Activated T-cell treated with anti-CD3 and anti-CD28 coated beads, Interleukin-2, amount 50 U/mL, for 24 hours (primary cell): ENCODE data around the gene TLE1.

Experiments used
- DNase-seq: peaks from one replicate; pipeline ENCODE4 v3.0.0-alpha.2; 2020
- H3K27ac Mint-ChIP-seq: 2 replicates; pipeline ENCODE4 v1.8.0; 2020; ENCODE audit warnings: mild to moderate bottlenecking, mixed read lengths
- H3K27me3 Mint-ChIP-seq: 2 replicates; pipeline ENCODE4 v1.8.0; 2020; ENCODE audit warnings: mixed read lengths
- H3K36me3 Mint-ChIP-seq: 2 replicates; pipeline ENCODE4 v1.8.0; 2020; ENCODE audit warnings: low read depth, mixed read lengths
- H3K4me1 Mint-ChIP-seq: 2 replicates; pipeline ENCODE4 v1.8.0; 2020; ENCODE audit warnings: low read depth, mixed read lengths
- H3K4me3 Mint-ChIP-seq: 2 replicates; pipeline ENCODE4 v1.8.0; 2020; ENCODE audit warnings: mild to moderate bottlenecking, moderate library complexity, mixed read lengths
- H3K9me3 Mint-ChIP-seq: 2 replicates; pipeline ENCODE4 v1.8.0; 2020; ENCODE audit warnings: mixed read lengths

Gene TLE1

DNA sequence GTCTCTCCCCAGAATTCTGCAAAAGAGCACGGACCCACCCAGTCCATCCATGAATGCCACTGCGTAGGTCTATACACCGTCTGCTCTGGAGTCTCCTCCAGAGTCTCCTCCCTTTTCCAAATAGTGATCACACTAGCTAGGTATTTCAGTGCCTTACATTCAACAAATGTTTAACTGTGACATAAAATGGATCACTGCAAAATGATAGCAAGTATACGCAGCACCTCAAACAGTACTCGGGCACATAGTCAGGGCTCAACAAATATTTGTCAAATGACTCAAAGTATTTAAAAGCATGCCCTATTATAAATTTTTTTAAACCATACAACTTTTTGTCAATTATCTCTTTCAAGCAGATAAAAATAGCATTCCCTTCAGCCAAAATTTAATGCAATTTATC lies 60.5 kb downstream of the TLE1 start:
- Mint-ChIP-seq H3K4me1 (no peaks in the 10 kb centered on the region), H3K27me3 (no peaks in the 10 kb centered on the region), H3K9me3 (no peaks in the 10 kb centered on the region), H3K4me3 (no peak overlapping the region), H3K36me3 (no peaks in the 10 kb centered on the region), H3K27ac (no peak overlapping the region)
- no peak for DNase-seq

DNA sequence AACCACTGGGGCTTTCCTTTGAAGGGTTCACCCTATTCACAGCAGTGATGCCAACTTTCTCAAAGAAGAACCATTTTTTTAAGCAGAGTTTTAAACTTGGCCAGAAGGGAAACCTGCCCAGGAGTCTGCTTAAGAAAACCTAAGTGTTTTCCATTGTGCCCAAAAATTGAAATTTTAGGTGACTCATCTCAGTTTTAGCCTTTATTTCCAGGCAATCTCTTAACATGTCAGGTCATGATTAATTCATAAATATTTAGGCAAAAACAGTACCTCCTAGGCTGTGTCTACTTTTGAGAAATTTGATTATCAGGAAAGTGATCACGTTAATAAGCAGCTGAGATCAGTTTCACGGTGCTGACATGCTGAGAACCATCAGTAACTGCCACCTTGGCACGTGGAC lies 61.9 kb downstream of the TLE1 start:
- no peak overlapping the region for H3K27ac Mint-ChIP-seq
- no peaks in the 10 kb centered on the region for H3K9me3 Mint-ChIP-seq
- H3K4me3 Mint-ChIP-seq: no peak overlapping the region
- no peaks in the 10 kb centered on the region for H3K4me1 Mint-ChIP-seq
- no peaks in the 10 kb centered on the region for H3K36me3 Mint-ChIP-seq
- no peak for DNase-seq
- no peaks in the 10 kb centered on the region for H3K27me3 Mint-ChIP-seq

DNA sequence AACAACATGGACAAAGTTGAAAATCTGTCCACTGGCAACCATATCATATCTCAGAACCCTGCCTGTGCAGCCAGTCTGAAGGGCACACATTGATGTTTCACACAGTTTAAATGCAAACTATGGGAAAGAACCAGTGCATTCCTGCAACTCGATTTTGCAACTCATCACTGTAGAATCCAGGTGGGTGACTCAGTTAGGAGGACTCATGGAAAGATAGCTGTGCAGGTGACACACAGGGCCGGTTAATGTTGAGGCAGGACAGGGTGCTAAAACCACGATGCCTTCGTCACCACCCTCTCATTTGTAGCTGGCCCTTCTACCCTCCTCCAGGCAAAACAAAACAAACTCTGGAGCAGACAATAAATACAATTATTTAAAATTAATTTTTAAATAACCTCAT lies 62.8 kb downstream of the TLE1 start:
- Mint-ChIP-seq H3K36me3 (no peaks in the 10 kb centered on the region), H3K4me3 (no peak overlapping the region)

DNA sequence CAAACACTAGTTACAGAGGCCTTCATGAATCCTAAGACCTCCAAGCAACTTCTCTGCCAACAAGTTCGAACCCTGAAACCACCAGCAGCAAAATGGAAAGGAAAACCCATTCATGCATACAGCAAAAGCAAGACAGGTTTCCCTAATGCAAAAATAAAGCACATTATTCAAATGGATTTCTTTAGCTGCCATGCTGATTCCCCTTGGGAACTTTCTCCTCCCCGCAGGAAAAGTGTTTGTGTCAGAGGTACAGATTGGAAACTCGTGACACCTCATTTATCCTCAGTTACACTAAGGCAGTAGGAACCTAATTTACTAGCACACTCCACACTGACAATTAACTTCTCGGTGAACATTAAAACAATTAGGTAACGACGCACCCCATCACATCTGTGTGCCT lies 63.4 kb downstream of the TLE1 start:
- Mint-ChIP-seq H3K27me3 (no peaks in the 10 kb centered on the region), H3K36me3 (no peaks in the 10 kb centered on the region), H3K27ac (no peak overlapping the region), H3K4me3 (no peak overlapping the region), H3K9me3 (no peaks in the 10 kb centered on the region), H3K4me1 (no peaks in the 10 kb centered on the region)
- DNase-seq: no peak

More for the DNA sequence above, 62.8 kb downstream of the TLE1 start:
- Mint-ChIP-seq H3K27ac (no peak overlapping the region), H3K4me1 (no peaks in the 10 kb centered on the region), H3K9me3 (no peaks in the 10 kb centered on the region), H3K27me3 (no peaks in the 10 kb centered on the region)
- no peak for DNase-seq

DNA sequence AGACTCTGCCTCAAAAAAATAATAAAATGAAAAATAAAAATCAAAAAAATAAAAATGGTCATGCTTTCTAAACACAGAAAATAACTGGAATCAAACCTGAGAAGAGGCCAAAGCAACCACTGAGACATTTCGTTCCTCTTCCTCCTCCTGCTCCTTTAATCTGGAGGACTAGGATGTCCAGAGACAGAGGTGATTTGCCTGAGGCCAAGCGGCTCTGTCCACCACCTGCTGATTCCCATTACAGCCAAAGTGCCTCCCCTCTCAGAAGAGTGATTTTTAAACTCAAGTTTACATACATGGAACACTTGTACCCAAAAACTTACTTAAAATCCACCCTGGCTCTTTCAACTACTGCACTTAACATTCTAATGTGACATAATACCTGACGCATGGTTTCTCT lies 65.6 kb downstream of the TLE1 start:
- Mint-ChIP-seq H3K27ac (no peak overlapping the region), H3K9me3 (no peaks in the 10 kb centered on the region), H3K36me3 (no peaks in the 10 kb centered on the region), H3K4me3 (no peak overlapping the region), H3K27me3 (no peaks in the 10 kb centered on the region), H3K4me1 (peaks cover 11% of the 10 kb centered on the region)
- DNase-seq: no peak

DNA sequence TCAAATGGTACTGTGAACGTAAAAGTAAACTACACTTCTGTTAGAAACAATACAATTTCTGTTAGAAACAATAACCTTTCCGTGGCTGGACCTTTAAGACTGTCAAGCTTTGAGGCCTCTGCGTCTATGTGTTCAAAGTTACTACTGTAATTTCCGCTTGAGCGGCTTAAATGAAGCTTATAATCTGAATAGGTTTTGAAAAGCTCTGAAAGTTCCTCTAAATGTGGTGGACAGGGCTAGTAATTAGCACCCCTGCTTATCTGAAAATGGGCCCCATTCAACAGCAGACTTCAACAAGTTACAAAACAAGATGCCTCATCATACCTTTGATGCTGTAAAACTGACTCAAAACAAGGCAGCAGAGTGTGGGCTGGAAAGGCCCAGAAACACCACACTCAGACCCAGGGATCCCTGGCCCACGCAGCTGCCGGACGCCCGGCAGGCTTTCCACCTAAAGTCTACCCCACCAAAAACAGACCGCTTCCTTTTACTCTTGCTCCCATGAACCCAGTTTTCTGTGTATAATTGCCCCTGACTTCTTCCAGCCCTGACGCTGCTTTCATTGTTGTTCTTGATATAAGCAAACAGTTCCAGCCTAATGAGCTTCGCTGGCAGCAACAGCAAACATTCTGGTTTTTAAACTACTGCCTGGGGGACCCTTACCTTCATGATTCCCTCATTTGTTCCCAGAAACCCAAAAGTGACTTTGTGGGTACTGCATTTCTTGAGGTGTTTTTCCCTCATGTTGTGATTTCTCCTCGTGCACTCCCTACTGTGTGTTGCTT lies 66.7 kb downstream of the TLE1 start:
- no peak overlapping the region for H3K4me3 Mint-ChIP-seq

DNA sequence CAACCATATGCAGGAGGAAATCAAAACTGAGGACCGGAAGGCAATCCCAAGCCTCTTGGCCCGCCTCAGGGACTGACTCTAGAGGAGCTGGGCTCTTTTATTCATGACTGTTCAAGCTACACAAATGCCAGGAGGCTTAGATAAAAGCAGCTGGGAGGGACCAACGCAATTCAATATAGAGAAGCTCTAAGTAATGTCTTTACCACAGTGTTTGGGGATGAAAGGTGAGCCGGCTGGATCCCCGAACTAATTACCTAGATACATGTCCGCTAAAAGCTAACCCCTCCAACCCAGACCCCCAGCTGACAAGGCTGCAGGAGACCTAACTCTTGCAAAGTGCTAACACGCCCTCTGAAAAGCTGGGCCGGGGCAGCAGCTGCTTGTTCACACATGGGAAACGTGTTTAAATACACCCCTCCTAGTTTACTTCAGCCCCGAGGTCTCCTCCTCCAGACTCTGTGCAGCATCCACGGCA lies 67.5 kb downstream of the TLE1 start:
- H3K27ac Mint-ChIP-seq: no peak overlapping the region
- H3K9me3 Mint-ChIP-seq: no peaks in the 10 kb centered on the region
- H3K4me1 Mint-ChIP-seq: peaks cover 11% of the 10 kb centered on the region
- DNase-seq: no peak
- H3K27me3 Mint-ChIP-seq: no peaks in the 10 kb centered on the region
- no peaks in the 10 kb centered on the region for H3K36me3 Mint-ChIP-seq
- H3K4me3 Mint-ChIP-seq: no peak overlapping the region

More for the DNA sequence above, 66.7 kb downstream of the TLE1 start:
- Mint-ChIP-seq H3K27ac (no peak overlapping the region), H3K27me3 (no peaks in the 10 kb centered on the region), H3K9me3 (no peaks in the 10 kb centered on the region), H3K36me3 (no peaks in the 10 kb centered on the region), H3K4me1 (peaks cover 11% of the 10 kb centered on the region)
- DNase-seq: no peak

DNA sequence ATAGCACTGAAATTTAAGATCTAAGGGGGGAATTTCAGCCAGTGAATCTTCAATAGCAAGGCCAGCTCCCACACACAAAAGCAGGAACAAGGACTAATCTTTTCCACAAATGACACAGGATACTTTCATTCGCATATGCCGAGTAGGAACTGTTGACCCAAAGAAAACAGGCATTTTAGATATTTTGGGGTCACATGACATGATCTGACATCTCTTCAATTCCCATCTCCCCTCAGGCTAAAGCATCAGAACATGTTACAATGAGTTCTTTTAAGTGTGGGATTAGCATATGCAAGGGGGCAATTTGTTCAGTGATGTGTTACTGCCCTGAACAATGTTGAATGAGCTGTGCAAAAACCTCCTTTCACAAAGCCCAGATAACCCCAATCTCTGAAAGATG lies 68.2 kb downstream of the TLE1 start:
- no peak overlapping the region for H3K4me3 Mint-ChIP-seq
- H3K36me3 Mint-ChIP-seq: no peaks in the 10 kb centered on the region
- no peaks in the 10 kb centered on the region for H3K9me3 Mint-ChIP-seq
- no peak overlapping the region for H3K27ac Mint-ChIP-seq
- no peak for DNase-seq
- peaks cover 11% of the 10 kb centered on the region for H3K4me1 Mint-ChIP-seq
- no peaks in the 10 kb centered on the region for H3K27me3 Mint-ChIP-seq

DNA sequence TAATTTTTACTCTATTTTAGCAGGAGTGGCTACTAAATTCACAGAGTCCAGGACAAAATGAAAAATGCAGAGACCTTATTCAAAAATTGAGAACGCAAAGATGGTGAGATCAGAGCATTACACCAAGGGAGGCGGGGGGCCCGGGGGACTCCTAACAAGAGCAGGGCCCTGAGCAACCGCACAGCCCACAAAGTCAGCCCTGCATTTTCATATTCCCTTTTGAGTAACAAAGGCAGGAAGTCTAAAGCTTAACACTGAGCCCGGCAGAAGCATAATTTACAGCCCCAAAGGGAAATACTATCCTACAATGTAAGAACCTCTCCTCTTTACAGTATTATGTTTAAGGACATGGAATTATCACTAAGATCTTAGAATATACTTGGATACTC lies 69.4 kb downstream of the TLE1 start:
- H3K4me3 Mint-ChIP-seq: no peak overlapping the region

DNA sequence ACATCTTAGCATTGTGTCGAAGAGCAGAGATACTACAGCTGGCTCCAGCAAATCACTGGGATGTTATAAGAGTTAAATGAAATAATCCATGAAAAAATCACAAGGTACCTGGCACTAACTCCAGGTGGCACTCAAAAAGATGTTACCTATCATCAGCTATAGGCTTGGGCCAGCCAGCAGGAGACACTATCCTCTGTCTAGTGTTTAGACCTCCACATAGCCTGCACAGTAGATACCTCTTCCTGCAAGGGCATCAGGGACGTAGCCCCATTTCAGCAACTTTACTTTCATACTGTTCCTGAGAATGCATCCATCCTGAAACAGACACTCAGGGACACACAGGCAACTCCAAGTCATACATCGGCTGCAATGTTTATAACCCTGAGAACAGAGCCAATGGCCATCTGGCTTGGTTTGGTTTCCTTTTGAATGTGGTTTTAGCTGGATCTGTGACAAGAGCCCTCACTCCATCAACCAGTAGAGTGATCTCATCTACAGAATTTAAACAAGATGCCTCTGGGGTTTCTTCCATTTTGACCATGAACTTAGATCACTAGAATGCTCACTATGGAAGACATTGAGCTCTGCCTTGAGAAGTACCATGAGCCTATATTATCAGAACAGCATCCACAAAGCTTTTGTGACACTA lies 69.9 kb downstream of the TLE1 start:
- Mint-ChIP-seq H3K27ac (no peak overlapping the region), H3K36me3 (no peaks in the 10 kb centered on the region), H3K4me3 (no peak overlapping the region), H3K4me1 (peaks cover 11% of the 10 kb centered on the region), H3K27me3 (no peaks in the 10 kb centered on the region), H3K9me3 (no peaks in the 10 kb centered on the region)
- DNase-seq: no peak

More for the DNA sequence above, 69.4 kb downstream of the TLE1 start:
- peaks cover 11% of the 10 kb centered on the region for H3K4me1 Mint-ChIP-seq
- DNase-seq: no peak
- H3K9me3 Mint-ChIP-seq: no peaks in the 10 kb centered on the region
- H3K27ac Mint-ChIP-seq: no peak overlapping the region
- H3K27me3 Mint-ChIP-seq: no peaks in the 10 kb centered on the region
- no peaks in the 10 kb centered on the region for H3K36me3 Mint-ChIP-seq

DNA sequence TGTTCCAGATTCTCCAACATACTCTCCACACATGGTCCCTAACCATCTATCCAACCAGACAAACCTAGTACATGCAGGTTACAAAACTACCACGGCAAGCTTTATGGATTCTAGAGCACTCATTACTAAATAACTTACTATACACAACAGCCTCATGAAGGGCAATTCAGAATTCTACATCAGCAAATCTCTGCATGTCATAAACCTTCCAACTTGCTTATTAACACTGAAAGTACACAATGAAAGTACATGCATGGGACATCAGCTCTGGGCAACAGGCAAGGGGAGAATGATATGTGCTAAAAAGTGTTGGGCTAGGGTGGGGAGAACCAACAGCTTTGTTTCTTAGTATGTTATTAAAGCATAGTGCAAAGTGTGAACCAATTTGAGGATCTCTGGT lies 70.4 kb downstream of the TLE1 start:
- Mint-ChIP-seq H3K36me3 (no peaks in the 10 kb centered on the region), H3K4me1 (peaks cover 11% of the 10 kb centered on the region), H3K27ac (no peak overlapping the region), H3K9me3 (no peaks in the 10 kb centered on the region), H3K4me3 (no peak overlapping the region), H3K27me3 (no peaks in the 10 kb centered on the region)
- no peak for DNase-seq

DNA sequence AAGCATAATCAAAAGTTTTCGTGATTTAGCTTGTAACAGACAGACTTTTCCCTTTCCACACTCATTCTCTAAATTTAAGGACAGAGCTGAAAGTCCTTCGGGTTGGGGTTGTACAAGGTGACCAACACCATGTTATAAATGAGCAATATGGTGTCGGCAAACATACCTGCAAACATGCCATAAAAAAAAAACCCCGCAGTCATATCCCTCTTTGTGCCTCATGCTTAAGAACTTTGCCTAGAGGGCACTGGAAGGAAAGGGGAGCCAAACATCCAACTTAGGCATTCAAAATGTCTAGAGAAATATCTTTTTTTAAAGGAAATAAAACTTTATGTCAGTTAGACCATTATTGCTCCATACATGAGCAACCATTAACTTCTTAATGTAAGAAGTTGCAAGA lies 73.2 kb downstream of the TLE1 start:
- H3K27ac Mint-ChIP-seq: no peak overlapping the region
- DNase-seq: no peak
- H3K4me3 Mint-ChIP-seq: no peak overlapping the region
- peaks cover 11% of the 10 kb centered on the region for H3K4me1 Mint-ChIP-seq
- no peaks in the 10 kb centered on the region for H3K27me3 Mint-ChIP-seq
- H3K9me3 Mint-ChIP-seq: no peaks in the 10 kb centered on the region
- H3K36me3 Mint-ChIP-seq: no peaks in the 10 kb centered on the region

DNA sequence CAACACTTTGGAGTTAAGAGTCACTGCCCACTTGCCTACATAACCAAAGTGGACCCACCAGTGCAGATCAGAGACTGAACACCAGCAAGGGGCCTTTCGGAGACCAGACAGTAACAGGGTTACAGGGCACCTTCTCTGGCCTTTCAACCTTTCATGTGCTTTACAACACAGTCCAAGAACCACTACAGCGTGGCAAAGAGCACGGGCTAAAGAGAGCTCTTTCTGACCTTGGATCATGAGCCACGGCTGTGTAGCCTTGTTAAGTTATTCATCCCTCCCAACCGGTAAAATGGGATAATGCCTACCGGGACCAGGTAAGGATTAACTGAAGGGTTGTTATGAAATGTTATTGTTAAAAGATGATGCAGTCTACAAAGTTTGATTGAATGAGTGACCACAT lies 75.0 kb downstream of the TLE1 start:
- DNase-seq: no peak
- Mint-ChIP-seq H3K4me1 (peaks cover 4% of the 10 kb centered on the region), H3K9me3 (no peaks in the 10 kb centered on the region), H3K27ac (no peak overlapping the region), H3K4me3 (no peak overlapping the region), H3K36me3 (no peaks in the 10 kb centered on the region), H3K27me3 (no peaks in the 10 kb centered on the region)

DNA sequence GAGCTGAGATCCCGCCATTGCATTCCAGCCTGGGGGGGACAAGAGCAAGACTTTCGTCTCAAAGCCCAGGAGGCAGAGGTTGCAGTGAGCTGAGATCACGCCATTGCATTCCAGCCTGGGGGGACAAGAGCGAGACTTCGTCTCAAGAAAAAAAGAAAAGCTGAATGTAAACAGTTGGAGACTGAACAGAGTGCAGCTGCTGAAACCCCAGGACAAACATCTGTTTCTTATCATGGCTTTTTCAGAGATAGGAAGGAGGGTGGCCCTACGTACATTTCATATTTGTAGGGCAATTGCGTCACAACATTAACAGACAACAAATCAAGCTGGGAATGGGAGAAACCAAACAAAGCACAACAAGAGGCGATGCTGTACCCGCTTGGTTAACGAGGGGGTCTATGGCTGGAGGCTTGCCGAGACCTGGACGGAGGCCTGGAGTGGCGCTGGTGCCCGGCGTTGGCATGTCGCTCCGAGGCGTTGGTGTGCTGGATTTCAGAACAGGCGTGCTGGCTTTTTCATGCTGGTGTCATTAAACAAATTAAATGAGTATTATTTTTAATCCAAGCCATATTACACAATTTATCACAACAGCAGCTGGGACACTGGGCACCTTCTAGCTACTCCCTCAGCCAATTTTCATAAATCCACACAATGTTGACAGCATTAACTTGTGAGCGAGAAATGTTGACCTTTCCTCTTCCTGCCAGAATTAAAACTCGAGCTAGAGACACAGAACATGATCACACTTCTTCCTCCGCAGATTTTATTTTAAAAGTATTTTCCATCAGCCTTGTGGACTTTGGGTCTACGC lies 76.1 kb downstream of the TLE1 start:
- no peak overlapping the region for H3K4me3 Mint-ChIP-seq
- H3K36me3 Mint-ChIP-seq: no peaks in the 10 kb centered on the region
- DNase-seq: no peak

DNA sequence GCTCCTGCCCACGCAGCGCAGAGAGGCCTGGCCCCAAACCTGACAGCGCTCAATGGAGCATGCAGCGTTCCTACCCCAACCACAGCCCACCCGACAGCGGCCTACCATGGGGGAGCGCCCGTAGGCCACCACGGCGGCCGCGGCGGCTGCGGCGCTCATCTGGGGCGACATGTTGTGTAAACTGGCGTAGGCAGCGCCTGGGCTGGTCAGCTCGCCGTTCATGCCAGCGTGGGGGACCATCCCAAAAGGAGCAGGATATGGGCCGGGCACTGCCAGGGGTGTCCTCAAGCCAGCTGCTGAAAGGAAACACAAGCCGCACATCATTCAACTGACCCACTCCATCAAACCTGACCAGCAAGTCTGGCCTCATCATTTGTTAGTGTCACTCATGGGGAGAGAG lies 77.7 kb downstream of the TLE1 start:
- Mint-ChIP-seq H3K9me3 (no peaks in the 10 kb centered on the region), H3K36me3 (no peaks in the 10 kb centered on the region), H3K4me1 (peaks cover 4% of the 10 kb centered on the region), H3K4me3 (no peak overlapping the region), H3K27ac (no peak overlapping the region), H3K27me3 (no peaks in the 10 kb centered on the region)
- DNase-seq: no peak

More for the DNA sequence above, 76.1 kb downstream of the TLE1 start:
- H3K27me3 Mint-ChIP-seq: no peaks in the 10 kb centered on the region
- no peak overlapping the region for H3K27ac Mint-ChIP-seq
- H3K9me3 Mint-ChIP-seq: no peaks in the 10 kb centered on the region
- peaks cover 4% of the 10 kb centered on the region for H3K4me1 Mint-ChIP-seq
